OCI-LY1 (cell line): ENCODE data around the gene FLVCR2.

ENCODE experiments used
- CTCF ChIP-seq: fragments of 200-600 bp; sonication (generic), shearing (Covaris generic); IDR thresholded peaks from 2 replicates; pipeline ENCODE4 v1.5.1; 2017; ENCODE audit warnings: mild to moderate bottlenecking, antibody characterized with exemption, low read length, moderate library complexity, mixed read lengths
- EZH2 ChIP-seq: fragments of 200-600 bp; sonication (generic), shearing (Covaris generic); IDR thresholded peaks from 2 replicates; pipeline ENCODE4 v1.8.0; 2017; ENCODE audit warnings: borderline replicate concordance, mixed run types, mild to moderate bottlenecking, antibody characterized with exemption, low read length, moderate library complexity, mixed read lengths

DNA sequence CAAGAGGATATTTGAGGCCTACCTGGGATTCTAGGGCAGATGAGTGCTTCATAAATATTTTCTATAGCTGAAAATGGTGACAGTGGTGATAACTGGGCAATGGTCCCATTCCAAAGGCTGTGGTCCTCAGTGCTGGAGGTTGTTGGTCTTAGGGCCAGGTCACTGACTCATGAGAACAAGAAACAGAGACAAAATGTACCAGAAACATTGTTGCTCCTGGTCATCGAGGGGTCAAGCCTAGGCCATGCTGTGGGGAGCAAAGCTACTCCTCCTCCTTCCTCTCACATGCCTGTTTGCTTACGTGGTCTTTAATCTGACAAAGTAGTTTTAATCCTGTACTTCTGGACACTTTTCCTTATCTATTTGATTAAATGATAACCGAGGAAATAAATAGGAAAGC, 48.4 kb downstream of the FLVCR2 start:
- TF ChIP-seq CTCF (no peak), EZH2 (no peak)
